HG02943 (cell line): ENCODE results near the gene TCTN3.
"Not testable (repeated sequence)": the region's sequence is repeated elsewhere in the genome, so short reads cannot be mapped to it uniquely, and the experiment has no call there.

Experiments used
- ATAC-seq: cut with Tn5 transposase; IDR thresholded peaks from one replicate; pipeline ENCODE4 v1.9.1; 2021; ENCODE audit warnings: mild to moderate bottlenecking, low read depth, moderate library complexity; ENCODE audit not compliant: unreplicated experiment

TCTN3 gene

GRCh38 chr10:95640891-95641315 lies 52.8 kb downstream of the TCTN3 start:
- ATAC-seq: no peak

- ATAC-seq: no peak
Measured at GRCh38 chr10:95637911-95638310, 55.8 kb downstream of the TCTN3 start.

- ATAC-seq: no peak
Measured at GRCh38 chr10:95637140-95637539, 56.6 kb downstream of the TCTN3 start.

GRCh38 chr10:95635319-95635733 lies 58.4 kb downstream of the TCTN3 start:
- no peak for ATAC-seq

- no peak for ATAC-seq
Measured at GRCh38 chr10:95628786-95629185, 64.9 kb downstream of the TCTN3 start.

- ATAC-seq: no peak
Measured at GRCh38 chr10:95626500-95626899, 67.2 kb downstream of the TCTN3 start.

- ATAC-seq: not testable (repeated sequence)
Measured at GRCh38 chr10:95620415-95620814, 73.3 kb downstream of the TCTN3 start.

GRCh38 chr10:95618101-95618500 lies 75.6 kb downstream of the TCTN3 start:
- ATAC-seq: no peak

- no peak for ATAC-seq
Measured at GRCh38 chr10:95616446-95616845, 77.3 kb downstream of the TCTN3 start.
